Measurements from ENCODE around the gene TSPAN12.
A peak's percentile ranks its signal among the peaks of the same experiment; 100 is the strongest.
"Not testable (repeated sequence)": the region's sequence is repeated elsewhere in the genome, so short reads cannot be mapped to it uniquely, and the experiment has no call there.

TSPAN12 gene

GRCh38 chr7:120805636-120806388, 52.1 kb downstream of the TSPAN12 start:
- peak; percentile 22 for DNase-seq (ENCODE audit: low read depth, low spot score)

GRCh38 chr7:120802751-120803150, 55.2 kb downstream of the TSPAN12 start:
- DNase-seq (ENCODE audit: low read depth, low spot score) = no peak

GRCh38 chr7:120799813-120800475, 58.0 kb downstream of the TSPAN12 start:
- DNase-seq (ENCODE audit: low read depth, low spot score) = no peak

GRCh38 chr7:120799147-120799546, 58.8 kb downstream of the TSPAN12 start:
- DNase-seq (ENCODE audit: low read depth, low spot score) = no peak

- no peak for DNase-seq (ENCODE audit: low read depth, low spot score)
These were observed 60.8 kb downstream of the TSPAN12 start for GRCh38 chr7:120797026-120797645.

DNA sequence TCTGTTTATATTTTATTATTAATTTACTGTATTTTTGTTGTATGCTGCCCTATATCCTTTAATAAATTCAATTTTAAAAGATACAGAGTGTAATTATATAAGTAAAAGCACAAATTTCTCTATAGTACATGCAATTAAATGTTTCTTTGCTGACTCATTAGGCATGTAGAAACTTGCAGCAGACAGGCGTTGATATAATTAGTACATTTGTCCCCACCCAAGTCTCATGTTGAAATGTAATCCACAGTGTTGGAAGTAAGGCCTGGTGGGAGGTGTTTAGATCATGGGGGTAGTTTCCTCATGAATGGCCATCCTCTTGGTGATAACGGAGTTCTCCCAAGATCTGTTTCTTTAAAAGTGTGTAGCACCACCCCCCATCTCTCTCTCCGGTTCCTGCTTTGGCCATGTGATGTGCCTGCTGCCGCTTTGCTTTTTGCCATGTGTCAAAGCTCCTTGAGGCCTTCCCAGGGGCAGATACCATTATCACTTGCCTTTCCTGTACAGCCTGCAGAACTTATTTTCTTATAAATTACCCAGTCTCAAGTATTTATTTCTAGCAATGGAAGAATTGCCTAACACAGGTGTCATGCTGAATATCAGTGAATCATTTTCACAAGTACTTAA, 63.7 kb downstream of the TSPAN12 start:
- no peak for DNase-seq (ENCODE audit: low read depth, low spot score)

DNA sequence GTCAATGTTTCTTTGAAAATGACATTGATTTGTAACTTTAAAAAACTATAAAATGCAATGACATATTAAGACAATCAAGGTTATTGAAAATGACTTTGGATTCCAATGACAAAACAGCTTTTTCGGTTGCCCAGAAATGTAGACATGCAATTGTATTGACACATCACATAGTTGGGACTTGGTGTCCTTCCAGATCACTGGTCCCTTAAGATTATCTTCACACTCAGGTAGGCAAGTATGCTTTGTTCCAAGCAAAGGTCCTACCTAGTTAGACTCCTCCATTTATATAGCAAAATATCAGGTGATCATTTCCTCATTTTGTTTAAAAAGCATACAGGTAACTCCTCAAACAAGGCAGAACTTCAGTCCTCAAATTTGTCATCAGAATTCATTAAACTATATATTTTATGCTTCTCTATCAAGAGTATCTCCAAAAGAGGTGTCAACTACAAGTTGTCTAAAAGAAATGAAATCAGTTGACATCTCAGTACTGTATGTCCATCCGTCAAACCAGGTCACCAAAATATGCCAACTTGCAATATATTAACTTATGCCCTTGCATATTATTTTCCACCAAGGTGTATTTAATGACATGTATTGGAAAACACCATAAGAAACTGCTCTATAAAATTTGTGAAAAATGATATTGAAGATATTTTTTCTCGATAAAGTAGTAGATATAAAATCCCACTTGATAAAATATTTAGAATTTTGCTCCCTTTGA, 64.6 kb downstream of the TSPAN12 start:
- no peak for DNase-seq (ENCODE audit: low read depth, low spot score)

DNA sequence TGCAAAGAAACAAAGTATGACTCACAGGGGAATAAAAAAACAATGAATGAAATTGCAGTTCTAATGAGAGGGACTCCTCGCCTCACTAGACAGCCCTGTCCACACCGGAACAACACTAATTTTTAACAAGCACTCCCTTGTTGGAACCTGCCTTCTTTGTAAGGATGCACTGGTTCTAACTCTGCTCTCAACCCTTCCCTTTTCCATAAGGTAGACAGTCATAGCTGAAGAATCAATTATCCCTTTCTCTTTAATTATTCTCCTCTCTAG, 65.1 kb downstream of the TSPAN12 start:
- no peak for DNase-seq (ENCODE audit: low read depth, low spot score)

DNA sequence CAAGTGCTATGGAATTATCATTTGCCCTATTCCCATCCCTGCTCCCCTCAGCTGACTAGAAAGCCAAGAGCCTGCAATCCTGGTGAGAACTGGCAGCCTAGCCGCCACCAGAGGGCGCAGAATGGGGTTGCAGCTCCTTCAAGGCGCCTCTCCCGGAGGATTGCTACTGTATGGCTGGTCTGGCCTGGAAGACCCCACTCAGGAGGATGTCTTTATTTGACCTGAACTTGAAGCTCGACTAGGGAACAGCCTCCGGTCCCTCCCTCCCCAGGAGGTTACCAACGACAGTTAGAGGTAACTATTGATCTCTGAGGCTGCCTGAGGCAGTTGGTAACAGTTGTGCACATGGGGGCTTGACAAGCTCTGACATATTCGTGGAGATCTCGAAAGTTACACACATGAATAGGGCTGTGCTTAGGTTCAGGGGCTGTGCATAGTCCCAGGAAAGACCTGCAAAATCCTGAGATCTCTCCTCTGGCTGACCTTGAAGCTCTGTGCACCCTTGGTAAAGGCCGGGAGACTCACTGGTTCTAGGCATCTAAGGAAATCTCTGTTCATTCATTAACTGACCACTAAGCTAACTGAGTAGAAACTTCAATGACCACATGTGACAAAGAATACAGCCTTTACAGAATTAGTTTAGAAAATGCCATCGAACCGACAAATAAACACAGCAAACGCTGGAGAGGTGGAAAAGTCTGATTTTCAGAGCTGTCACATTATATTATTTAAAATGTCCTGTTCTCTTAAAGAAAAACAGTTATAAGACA, 65.7 kb downstream of the TSPAN12 start:
- DNase-seq (ENCODE audit: low read depth, low spot score) = peak; percentile 13

DNA sequence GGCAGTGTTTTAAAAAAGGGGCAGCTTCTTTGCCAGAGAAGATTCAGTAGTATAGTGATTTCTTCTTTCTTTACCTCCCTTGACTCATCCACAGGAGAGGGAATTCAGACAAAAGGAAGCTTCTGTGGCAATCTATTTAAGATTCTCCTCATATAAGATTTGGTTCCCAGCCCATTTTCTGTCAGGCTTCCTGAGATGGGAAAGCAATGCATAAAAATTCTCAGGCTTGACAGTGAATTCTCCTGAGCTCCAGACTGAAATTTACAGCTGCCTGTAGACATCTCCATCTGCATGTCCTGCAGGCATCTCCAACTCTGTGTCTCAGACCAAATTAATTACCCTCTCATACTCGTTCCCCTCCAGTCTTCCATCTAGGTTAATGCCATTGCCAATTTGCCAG, 72.8 kb downstream of the TSPAN12 start:
- no peak for DNase-seq (ENCODE audit: low read depth, low spot score)

DNA sequence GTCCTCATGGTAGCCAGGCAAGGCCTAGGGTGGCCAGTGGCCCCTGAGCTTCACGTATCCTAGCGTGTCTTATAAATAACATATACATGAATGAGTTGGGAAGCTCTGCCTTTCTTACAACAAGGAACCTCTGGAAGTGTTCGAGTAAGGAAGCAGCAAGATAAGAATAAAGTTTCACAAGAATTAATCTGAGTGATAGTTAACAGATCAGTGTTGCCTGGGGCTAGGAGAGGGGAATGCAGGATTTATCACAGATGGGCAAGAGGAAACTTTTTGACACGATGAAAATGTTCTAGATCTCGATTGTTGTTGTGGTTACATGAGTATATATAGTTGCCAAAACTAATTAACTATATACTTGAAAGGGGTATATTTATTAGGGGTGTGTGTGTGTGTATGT, 74.2 kb downstream of the TSPAN12 start:
- DNase-seq (ENCODE audit: low read depth, low spot score) = no peak

DNA sequence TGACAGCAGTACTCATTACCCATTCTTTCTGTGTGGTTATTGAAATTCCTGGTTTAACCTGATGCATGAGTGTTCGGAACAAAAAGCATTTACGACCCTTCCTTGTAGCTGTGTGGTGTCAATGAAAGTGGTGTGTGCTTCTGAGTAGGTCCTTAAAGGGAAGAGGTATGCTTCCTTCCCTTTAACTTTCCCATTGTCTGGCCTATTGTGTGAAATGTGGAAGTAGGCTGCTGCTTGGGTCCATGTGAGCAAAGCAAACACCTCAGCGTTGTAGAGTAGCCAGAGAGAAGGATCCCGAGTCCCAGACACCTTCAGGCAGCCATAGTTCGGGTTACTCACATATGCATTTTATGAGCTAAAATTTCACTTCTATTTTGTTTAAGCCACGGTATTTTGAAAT, 74.7 kb downstream of the TSPAN12 start:
- DNase-seq (ENCODE audit: low read depth, low spot score) = no peak

- not testable (repeated sequence) for DNase-seq (ENCODE audit: low read depth, low spot score)
These were observed 76.0 kb downstream of the TSPAN12 start for GRCh38 chr7:120781924-120782323.

GRCh38 chr7:120780938-120781337, 77.0 kb downstream of the TSPAN12 start:
- DNase-seq (ENCODE audit: low read depth, low spot score) = no peak

DNA sequence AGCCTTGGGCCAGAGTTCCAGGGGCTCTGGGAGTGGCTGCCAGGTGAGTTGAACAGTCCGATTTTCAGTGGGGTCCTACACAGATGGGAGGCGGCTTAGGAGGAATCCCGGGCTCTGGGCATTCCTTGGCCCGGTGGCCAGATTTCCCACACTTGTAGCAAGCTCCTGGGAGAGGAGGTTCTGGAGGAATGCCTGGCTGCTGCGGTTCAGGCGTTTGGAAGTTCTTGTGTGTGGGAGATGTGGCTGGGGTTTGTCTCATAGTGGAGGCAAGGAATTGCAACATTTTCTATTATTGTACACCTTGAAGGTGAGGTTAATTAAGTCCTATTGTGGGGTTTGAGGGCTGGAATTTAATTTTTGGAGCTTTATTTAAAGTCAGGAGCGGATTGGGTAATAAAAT, 77.5 kb downstream of the TSPAN12 start:
- not testable (repeated sequence) for DNase-seq (ENCODE audit: low read depth, low spot score)

DNA sequence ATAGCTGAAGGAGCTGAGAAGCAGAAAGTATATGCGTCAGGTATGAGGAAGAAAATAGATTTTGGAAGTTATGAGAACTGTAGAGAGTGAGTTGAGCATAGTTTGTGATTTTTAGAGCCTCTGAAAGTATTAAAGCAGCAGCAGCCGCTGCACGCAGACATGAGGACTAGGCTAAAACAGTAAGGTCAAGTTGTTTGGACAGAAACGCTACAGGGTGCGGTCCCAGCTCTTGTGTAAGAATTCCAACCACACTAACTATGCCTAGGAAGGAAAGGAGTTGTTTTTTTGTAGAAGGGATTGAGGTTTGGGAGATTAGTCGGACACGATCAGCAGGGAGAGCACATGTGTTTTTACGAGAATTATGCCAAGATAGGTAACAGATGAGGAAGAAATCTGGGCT, 78.9 kb downstream of the TSPAN12 start:
- DNase-seq (ENCODE audit: low read depth, low spot score) = not testable (repeated sequence)

DNA sequence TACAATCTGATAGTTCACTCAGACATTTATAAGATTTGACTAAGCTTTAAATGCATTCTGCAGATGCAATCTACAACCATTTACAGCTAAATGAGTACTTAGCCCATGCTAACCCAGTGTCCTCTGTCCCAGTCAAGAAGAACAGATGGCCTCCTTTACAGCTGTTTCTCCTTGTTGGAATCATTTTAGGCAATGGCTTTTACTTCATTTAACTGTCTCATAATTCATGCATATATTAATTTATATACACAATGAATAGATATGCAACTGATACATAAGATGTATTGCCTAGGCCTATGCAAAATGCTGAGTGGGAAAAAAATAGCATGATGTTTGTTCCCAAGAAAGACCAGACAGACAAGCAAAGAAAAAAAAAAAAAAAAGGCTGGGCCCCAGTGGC, 82.2 kb downstream of the TSPAN12 start:
- DNase-seq (ENCODE audit: low read depth, low spot score) = no peak

DNA sequence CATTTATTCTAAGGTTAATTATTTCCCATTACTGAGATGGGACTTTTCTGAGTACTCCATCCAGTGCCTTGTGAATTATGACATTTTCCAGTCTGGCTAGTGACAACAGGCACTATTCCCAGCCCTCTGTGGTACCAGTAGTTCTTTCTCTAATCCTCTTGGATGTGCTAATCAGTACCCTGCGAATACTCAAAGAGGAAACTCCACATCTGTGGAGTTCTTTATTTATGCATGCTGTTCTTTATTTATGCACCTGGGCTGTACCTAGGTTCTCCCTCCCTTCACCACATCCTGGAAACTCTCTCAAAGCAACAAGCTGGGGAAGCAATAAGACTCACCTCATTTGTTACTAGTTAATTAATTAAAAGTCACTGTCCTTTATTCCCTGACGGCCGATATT, 83.5 kb downstream of the TSPAN12 start:
- no peak for DNase-seq (ENCODE audit: low read depth, low spot score)

GRCh38 chr7:120770206-120770605, 87.7 kb downstream of the TSPAN12 start:
- DNase-seq (ENCODE audit: low read depth, low spot score) = no peak

GRCh38 chr7:120760851-120761250, 97.1 kb downstream of the TSPAN12 start:
- no peak for DNase-seq (ENCODE audit: low read depth, low spot score)

GRCh38 chr7:120760050-120760449, 97.9 kb downstream of the TSPAN12 start:
- no peak for DNase-seq (ENCODE audit: low read depth, low spot score)
